ENCODE results near the gene SDHC. TPM values are rescaled to one million over a fixed set of nuclear protein-coding genes. Genes with fewer than 3 reads are reported as not detected.
A peak's percentile ranks its signal among the peaks of the same experiment; 100 is the strongest.
"Not testable (repeated sequence)": the region's sequence is repeated elsewhere in the genome, so short reads cannot be mapped to it uniquely, and the experiment has no call there.

Gene SDHC
- total RNA-seq, 1 donor, result 56.5 TPM

DNA sequence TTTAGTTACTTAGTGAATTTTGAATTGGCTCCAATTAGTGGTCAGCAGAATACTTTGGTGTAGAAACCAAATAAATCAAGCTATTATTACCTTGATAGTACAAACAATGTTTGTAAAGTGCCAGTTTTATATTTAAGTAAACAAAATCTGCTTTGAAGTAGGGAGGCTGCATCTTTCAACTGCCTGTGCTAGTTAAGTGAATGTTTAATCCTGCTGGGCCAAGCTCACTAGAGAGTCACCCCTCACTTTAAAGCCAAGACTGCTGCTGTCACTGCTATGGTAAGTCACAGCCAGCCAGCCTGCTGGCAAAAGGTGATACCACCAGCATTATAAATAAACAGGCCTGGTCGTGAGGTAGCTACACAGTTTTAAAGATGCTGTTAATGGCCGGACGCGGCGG lies 63.8 kb downstream of the SDHC start:
- H3K4me3 ChIP-seq (ENCODE audit: low read depth, low read length), result no peak overlapping the region
- TF ChIP-seq, protein P1, sequence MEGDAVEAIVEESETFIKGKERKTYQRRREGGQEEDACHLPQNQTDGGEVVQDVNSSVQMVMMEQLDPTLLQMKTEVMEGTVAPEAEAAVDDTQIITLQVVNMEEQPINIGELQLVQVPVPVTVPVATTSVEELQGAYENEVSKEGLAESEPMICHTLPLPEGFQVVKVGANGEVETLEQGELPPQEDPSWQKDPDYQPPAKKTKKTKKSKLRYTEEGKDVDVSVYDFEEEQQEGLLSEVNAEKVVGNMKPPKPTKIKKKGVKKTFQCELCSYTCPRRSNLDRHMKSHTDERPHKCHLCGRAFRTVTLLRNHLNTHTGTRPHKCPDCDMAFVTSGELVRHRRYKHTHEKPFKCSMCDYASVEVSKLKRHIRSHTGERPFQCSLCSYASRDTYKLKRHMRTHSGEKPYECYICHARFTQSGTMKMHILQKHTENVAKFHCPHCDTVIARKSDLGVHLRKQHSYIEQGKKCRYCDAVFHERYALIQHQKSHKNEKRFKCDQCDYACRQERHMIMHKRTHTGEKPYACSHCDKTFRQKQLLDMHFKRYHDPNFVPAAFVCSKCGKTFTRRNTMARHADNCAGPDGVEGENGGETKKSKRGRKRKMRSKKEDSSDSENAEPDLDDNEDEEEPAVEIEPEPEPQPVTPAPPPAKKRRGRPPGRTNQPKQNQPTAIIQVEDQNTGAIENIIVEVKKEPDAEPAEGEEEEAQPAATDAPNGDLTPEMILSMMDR (IDR thresholded peaks at IDR 0.05; ENCODE audit: insufficient read depth, low read length), result no peak
- no peak for DNase-seq (ENCODE audit: low read depth)

DNA sequence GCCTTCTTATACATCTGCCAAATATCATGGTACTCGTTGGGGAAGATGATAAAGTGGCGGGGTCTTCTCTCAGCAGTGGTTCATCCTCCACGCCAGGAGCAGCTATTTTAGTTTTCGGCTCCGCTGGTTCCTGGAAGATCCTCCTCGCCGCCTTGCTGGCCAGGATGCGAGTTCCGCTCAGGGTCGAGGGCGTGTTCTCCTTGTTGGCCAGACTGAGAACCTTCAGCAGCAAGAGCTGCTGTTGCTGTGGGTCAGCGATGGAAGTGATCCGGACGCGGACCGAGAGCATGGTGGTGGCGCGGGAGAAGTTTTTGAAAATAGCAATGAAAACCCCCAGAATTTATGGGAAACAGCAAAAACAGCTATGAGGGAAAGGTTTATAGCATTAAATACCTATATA lies 64.9 kb downstream of the SDHC start:
- peak; percentile 69 for DNase-seq (ENCODE audit: low read depth)
- H3K4me3 ChIP-seq (ENCODE audit: low read depth, low read length), result peak overlapping the region; percentile 49
- TF ChIP-seq, protein P1 (IDR thresholded peaks at IDR 0.05; ENCODE audit: insufficient read depth, low read length), result no peak

DNA sequence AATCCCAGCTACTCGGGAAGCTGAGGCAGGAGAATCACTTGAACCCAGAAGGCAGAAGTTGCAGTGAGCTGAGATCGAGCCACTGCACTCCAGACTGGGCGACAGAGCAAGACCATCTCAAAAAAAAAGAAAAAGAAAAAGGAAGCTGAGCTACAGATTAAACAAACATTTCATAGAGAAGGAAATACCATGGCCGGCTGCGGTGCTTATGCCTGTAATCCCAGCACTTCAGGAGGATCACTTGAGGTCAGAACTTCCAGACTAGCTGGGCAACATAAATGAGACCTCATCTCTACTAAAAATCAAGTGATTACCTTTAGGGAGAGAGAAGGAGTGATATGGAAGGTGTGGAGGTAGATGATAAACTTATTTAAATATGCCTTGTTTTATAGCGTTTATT lies 67.5 kb downstream of the SDHC start:
- no peak overlapping the region for H3K4me3 ChIP-seq (ENCODE audit: low read depth, low read length)
- TF ChIP-seq, protein P1 (IDR thresholded peaks at IDR 0.05; ENCODE audit: insufficient read depth, low read length), result no peak
- no peak for DNase-seq (ENCODE audit: low read depth)

DNA sequence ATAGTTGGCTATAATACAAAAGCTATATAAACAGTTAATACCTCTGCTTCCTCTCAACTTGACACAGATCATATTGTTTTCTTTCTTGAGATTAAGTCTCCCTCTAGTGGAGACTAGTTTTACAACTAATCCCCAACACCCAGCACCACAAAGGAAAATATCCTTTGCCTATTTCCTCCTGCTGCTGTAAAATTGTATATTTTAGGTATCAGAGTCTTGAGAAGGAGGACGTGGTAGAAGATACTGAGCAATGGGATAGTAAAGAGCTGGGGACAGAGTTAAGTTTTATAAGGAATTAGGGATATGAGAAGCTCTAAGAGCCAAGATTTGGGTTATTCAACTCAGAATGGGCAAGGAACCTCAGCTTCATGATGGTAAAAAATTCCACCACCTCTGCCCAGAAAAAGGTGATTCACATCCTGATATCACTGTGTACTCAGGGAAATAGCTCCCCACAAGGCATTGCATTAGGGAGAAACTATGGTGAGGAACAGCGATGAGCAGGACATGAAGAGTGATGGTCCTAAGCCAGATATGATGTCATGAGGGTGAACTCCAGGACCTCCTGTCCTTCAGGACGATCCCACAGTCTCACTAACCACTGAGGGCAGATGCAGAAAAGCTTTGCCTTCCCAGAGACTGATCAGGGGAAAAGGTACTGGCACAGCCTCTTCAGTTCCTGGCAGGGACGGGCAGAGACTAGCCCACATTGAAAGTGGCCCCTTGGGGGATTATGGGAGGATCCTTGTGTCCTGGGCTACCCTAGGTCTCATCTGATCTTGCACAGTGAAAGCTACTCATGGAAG lies 68.2 kb downstream of the SDHC start:
- peak; percentile 86 for DNase-seq (ENCODE audit: low read depth)
- peak overlapping the region; percentile 6 for H3K4me3 ChIP-seq (ENCODE audit: low read depth, low read length)

DNA sequence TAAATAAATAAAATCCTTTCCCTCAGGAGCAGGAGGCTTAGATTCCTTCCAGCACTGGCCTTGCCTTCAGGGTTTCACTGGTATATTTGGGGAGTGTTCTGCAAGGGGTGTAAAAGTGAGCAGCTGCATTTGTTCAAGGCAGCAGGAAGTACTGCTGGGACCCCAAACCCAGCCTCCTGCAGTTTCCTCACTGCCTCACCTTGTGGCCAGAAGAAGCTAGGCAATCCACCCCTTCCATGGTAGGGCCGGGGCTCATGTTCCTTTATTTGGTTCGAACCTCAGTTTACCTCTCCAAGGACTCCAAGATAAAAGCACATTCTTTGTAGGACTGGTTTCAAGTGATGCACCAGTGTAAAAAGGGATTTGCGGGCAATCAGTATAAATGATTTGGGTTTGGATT lies 74.5 kb downstream of the SDHC start:
- TF ChIP-seq, protein P1 (IDR thresholded peaks at IDR 0.05; ENCODE audit: insufficient read depth, low read length), result no peak
- H3K4me3 ChIP-seq (ENCODE audit: low read depth, low read length), result no peak overlapping the region
- no peak for DNase-seq (ENCODE audit: low read depth)

More for the DNA sequence above, 68.2 kb downstream of the SDHC start:
- TF ChIP-seq, protein P1 (IDR thresholded peaks at IDR 0.05; ENCODE audit: insufficient read depth, low read length), result peak; percentile 58

DNA sequence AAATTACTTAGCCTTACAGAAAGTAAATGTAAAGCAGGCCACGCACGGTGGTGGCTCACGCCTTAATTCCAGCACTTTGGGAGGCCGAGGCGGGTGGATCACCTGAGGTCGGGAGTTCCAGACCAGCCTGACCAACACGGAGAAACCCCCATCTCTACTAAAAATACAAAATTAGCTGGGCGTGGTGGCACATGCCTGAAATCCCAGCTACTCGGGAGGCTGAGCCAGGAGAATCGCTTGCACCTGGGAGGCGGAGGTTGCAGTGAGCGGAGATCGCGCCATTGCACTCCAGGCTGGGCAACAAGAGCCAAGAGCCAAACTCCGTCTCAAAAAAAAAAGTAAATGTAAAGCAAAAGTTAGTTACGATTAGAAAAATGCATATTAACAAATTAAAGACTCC lies 75.0 kb downstream of the SDHC start:
- DNase-seq (ENCODE audit: low read depth), result not testable (repeated sequence)
- peak overlapping the region; percentile 79 for H3K4me3 ChIP-seq (ENCODE audit: low read depth, low read length)

DNA sequence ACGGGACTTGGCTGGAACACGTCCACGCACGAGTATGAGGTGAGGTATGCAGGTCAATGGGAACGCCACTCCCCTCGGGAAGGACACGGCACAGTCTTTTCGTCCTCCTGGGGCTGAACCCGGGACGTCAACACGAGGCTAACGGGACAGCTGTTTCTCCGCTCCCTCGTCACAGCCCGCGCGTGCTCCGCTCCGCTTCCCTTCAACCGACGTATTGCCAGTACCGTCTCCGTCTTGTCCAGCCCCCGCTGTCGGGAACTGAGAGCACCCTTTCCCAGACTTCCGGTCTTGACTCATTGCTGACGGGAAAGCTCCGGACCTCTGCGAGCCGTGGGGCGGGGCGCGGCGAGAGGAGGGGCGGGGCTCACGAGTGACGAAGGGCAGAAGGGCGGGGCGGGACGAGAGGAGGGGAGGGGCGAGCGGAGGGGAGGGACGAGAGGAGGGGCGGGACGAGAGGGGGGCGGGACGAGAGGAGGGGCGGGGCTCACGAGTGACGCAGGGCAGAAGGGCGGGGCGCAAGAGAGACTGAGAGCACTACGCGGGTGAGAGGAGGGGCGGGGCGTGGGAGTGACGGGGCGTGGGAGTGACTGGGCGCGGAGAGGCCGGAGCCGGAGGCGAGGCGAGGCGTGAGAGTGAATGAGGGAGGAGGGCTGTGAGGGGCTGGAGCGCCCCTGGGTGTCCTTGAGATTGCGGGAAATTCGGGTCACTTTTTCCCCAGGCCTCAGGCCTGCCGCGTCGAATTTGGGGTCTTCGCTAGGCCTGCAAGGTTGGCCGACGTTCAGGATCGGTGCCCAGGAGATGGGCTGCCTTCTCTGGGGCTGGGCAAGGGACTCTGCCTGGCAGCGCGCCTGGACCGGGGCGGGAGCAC lies 75.7 kb downstream of the SDHC start:
- DNase-seq (ENCODE audit: low read depth), result peak; percentile 98
- TF ChIP-seq, protein P1 (IDR thresholded peaks at IDR 0.05; ENCODE audit: insufficient read depth, low read length), result no peak

More for the DNA sequence above, 75.7 kb downstream of the SDHC start:
- peak overlapping the region; percentile 85 for H3K4me3 ChIP-seq (ENCODE audit: low read depth, low read length)

Data from fibroblast of the aortic adventitia (primary cell).